Left hindlimb (tissue), 1 donor: Measurements from ENCODE around the gene DOCK4.

ENCODE experiments used
- DNase-seq: peaks from one replicate; pipeline ENCODE4 v3.0.0-alpha.2; 2018

DOCK4 gene

DNA sequence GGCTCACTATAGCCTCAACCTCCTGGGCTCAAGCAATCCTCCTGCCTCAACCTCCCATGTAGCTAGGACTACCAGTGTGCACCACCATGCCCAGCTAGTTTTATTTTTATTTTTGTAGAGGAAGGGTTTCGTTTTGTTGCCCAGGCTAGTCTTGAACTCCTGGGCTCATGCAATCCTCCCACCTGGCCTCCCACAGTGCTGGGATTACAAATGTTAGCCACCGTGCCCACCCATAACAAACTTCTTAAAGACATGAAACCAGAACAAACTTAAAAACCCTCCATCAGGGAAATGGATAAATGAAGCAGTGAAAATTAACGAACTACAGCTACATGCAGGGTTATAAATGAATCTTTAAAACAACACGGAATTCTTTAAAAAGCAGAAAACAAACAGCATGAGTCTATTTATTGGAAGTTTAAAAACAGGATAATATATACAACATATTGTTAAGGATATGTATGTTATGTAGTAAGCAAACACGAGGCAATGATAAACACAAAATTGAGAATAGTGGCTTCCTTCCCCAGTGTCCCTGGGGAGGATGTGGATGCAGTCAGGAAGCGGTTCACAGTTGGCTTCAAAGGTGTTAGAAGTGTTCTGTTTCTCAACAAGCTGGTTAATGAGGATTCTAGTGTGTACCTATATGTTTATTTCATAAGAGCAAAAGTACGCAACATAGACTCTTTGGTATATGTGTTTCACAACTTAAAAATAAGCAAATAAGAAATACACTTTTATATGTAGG lies 515.7 kb downstream of the DOCK4 start:
- DNase-seq, result no peak

DNA sequence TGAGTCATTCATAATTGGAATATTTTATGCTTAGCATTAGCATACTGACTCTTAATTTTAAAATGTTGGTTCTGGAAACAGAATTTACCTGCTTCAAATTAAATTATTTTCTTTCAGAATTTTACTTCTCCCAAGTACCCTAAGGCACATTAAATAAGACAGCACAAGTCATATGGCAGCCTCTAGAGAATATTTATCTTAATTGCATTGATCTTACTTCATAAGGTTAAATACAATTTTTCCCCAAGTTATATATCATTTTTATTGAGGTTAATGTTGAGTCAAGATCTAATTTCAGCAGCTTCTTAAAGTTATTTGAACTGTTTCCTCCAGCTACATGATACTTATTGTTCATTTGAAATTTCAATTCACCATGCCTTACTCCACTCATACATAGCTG lies 520.9 kb downstream of the DOCK4 start:
- DNase-seq, result no peak

DNA sequence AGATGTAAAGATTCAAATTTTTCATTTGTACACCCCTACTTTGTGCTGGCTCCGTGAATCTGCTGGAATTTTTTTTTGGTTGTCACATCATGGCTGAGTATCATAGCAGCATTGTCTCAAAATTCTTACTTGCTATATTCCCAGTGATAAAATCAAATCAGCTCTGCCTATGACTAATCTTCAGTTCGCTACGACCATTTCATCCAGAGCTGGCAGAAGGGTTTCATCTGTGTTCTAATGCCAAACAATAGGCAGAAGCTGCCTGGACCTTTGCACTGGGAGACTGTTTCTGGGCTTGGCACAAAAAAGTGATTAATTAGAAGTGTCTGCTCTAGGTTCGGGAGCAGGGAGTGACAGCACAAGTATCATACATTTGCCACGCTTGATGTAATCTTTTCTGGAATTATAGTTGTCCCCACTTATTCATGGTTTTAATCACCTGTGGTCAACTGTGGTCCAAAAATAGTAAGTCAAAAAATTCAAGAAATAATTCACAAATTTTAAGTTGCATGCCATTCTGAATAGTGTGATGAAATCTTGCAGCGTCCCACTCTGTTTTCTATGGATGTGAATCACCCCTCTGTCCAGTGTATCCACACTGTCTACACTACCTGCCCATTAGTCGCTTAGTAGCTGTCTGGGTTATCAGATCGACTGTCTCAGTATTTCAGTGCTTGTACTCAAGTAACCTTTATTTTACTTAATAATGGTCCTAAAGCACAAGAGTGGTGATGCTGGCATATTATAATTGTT lies 523.4 kb downstream of the DOCK4 start:
- DNase-seq, result no peak

DNA sequence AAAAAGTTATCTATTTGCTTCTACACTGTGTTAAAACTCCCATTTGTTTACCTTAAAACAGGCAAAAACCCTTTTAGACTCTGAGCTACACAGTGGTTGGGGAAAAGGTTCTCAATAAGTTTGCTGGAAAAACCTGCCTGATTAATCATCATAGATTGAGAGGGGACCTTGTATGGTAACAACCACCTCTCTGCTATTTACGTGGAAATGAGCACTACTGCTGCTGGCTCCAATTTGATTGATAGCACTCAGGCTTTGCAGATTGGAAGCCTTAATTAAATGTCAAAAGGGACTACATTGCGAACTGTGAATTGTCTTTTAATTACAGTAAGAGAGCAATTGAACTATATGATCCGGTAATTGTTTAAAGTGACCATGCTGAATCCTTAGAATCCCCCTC lies 525.0 kb downstream of the DOCK4 start:
- DNase-seq, result no peak

DNA sequence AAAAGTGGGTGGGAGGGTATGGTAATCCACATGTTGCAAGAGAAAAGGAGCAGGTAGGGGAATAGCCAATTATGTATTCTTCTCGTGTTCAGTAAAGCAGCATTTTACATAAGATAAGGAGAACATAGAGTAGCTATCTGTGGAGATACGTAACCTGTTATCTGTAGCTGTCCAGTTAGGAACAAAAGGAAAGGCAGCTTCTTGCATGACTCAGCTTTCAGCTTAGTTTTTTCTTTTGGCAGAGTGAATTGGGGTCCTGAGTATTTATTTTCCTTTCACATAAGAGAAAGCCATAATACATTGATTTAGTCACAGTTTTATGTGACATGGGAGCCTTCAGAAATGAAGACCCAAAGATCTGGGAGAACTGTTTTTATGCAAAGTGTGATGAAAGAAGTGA lies 527.2 kb downstream of the DOCK4 start:
- DNase-seq, result no peak

DNA sequence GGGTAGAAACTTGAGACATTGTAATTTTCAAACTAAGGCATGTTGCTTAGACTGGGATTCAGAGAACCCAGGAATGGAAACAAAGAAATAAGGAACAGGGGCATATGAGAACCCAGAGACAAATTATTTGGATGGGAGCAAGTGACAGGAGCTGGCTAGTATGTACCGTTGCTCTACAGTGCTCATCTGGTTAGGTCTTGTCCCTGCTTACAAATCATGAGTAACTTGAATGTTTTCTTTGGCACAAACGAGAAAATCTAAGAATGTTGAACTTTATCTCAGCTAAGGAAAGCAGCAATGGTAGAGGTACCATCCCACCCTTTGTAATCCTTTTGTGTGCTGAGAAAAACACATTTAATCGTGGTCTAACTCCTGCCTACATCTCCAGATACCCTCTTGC lies 527.9 kb downstream of the DOCK4 start:
- no peak for DNase-seq

DNA sequence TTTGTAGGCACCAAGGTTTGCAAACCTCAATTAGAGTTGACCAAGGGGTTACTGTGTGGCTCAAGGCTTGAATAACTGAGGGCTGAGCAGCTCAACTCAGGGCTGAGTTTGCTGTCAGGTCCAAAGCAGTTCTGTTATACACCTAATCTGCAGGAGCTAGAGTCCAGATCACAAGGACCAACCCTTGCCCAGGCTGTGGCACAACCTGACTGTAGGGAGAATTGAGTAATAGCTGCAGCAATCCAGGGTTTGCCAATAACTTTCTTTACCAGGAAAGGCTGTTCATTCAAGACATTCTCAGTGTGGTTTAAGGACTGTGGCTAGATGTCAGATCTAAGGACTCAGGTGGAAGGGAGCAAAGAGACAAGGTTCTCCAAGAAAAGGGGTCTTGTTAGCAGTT lies 528.4 kb downstream of the DOCK4 start:
- DNase-seq, result no peak

DNA sequence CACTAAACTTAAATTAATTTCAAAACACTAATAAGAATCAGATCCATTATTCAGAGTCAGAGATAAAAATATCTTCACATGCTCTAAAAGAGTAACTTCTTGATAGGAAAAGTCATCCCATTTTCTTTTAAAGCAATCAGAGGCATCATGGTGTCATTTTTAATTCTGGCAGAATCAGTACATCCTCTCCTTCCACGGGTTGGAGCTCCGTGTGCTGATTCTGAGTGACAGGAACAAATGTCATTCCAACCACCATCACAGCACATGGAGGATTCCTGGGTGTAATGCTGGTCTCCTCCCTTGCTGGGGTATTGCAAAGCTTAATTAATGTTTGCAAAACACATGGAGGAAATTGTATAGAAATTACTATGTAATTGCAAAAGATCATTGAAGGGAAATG lies 529.4 kb downstream of the DOCK4 start:
- DNase-seq, result no peak
